Lower leg skin (tissue), 4 donors: ENCODE results near the gene GPC6. TPM values are rescaled to one million over a fixed set of nuclear protein-coding genes. Genes with fewer than 3 reads are reported as not detected.

Experiments
- DNase-seq, 2 donors: peaks; one replicate each; pipeline ENCODE4 v3.0.0-alpha.2; 2019; ENCODE audit warnings: low spot score in 2 of 2
- H3K4me3 ChIP-seq: fragments of 200-600 bp; sonication (generic); 2 replicates; pipeline ENCODE4 v1.5.1; 2017; ENCODE audit warnings: mild to moderate bottlenecking, low read depth; ENCODE audit not compliant: poor library complexity, severe bottlenecking
- POLR2A ChIP-seq, 2 donors: fragments of 450-650 bp; IDR thresholded peaks; one replicate each; pipeline ENCODE4 v1.6.1; 2016 to 2017; ENCODE audit warnings: antibody characterized with exemption in 2 of 2, mild to moderate bottlenecking in 1 of 2, moderate library complexity in 1 of 2
- WGBS, 2 donors: methylation state at CpG; one replicate each; pipeline ENCODE4 v1.1.5; 2018; 5-methylcytosine and 5-hydroxymethylcytosine counted together
- intact Hi-C: fragments of 100-400 bp; cut with DNase I; formaldehyde crosslinking; loops from one replicate; pipeline ENCODE4 v1.15.0; 2023; ENCODE audit warnings: low total_unique reads
- total RNA-seq, 4 donors: library from RNA; depleted of rRNA; stranded (reverse); fragments of >200 nt; gene quantifications; one replicate each; pipeline ENCODE4 v1.1.0, GENCODE V29; 2016
- TF ChIP-seq, protein P1 (sequence below), 3 donors: fragments of 450-650 bp; IDR thresholded peaks; one replicate each; pipeline ENCODE4 v1.5.1; 2016; ENCODE audit warnings: antibody characterized with exemption in 3 of 3, mild to moderate bottlenecking in 3 of 3, moderate library complexity in 2 of 3

The GPC6 gene
- total RNA-seq, 4 donors from 2014 or later = 1.4 to 5.2 (median 2.5) TPM

GRCh38 chr13:93529961-93530360, 303.4 kb downstream of the GPC6 start:
- intact Hi-C loops = no loop called here
- H3K4me3 ChIP-seq = no peak overlapping the region
- no peak for TF ChIP-seq POLR2A (IDR thresholded peaks at IDR 0.05)
- TF ChIP-seq, protein P1, sequence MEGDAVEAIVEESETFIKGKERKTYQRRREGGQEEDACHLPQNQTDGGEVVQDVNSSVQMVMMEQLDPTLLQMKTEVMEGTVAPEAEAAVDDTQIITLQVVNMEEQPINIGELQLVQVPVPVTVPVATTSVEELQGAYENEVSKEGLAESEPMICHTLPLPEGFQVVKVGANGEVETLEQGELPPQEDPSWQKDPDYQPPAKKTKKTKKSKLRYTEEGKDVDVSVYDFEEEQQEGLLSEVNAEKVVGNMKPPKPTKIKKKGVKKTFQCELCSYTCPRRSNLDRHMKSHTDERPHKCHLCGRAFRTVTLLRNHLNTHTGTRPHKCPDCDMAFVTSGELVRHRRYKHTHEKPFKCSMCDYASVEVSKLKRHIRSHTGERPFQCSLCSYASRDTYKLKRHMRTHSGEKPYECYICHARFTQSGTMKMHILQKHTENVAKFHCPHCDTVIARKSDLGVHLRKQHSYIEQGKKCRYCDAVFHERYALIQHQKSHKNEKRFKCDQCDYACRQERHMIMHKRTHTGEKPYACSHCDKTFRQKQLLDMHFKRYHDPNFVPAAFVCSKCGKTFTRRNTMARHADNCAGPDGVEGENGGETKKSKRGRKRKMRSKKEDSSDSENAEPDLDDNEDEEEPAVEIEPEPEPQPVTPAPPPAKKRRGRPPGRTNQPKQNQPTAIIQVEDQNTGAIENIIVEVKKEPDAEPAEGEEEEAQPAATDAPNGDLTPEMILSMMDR (IDR thresholded peaks at IDR 0.05) = no peak
- 79 to 85% methylated on average over 2 of the region's 2 CpGs for WGBS, 2 donors
- no peak for DNase-seq

DNA sequence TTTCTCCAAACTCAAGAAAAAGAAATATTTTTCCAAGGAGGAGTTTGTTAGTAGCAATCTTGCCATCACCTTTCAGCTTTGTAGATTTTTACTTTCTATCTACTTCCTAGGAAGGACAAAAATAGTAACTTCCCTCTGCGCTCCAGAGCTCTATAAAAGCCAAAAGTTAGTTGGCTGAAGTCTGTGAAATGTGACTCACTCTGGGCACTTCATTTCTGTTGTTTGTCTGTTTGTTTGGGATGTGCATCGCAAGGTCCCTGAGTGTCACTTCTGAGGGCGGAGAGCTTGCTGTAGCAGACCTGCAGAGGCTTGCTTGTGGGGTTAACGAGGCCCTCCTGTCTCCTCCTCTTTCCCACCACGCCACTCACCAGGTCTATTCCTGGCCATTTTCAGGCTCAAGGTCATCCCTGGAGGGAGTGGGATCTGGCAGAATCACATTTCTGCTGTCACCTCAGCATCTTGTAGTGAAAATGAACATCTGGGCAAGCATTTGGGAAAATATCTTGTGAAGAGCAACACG, 307.6 kb downstream of the GPC6 start:
- TF ChIP-seq POLR2A (IDR thresholded peaks at IDR 0.05) = no peak
- TF ChIP-seq, protein P1 (IDR thresholded peaks at IDR 0.05) = no peak
- intact Hi-C loops = no loop called here
- WGBS, 2 donors = 35 to 38% methylated on average over 6 of the region's 6 CpGs
- H3K4me3 ChIP-seq = no peak overlapping the region
- no peak for DNase-seq

GRCh38 chr13:93535251-93535650, 308.6 kb downstream of the GPC6 start:
- WGBS, 2 donors = 91 to 97% methylated on average over 1 of the region's 1 CpG
- no peak overlapping the region for H3K4me3 ChIP-seq
- intact Hi-C loops = no loop called here
- no peak for DNase-seq
- no peak for TF ChIP-seq POLR2A (IDR thresholded peaks at IDR 0.05)
- TF ChIP-seq, protein P1 (IDR thresholded peaks at IDR 0.05) = no peak

- intact Hi-C loops = no loop called here
- no peak overlapping the region for H3K4me3 ChIP-seq
- no peak for DNase-seq
- WGBS, 2 donors = 91% methylated on average over 6 of the region's 6 CpGs
- no peak for TF ChIP-seq POLR2A (IDR thresholded peaks at IDR 0.05)
- TF ChIP-seq, protein P1 (IDR thresholded peaks at IDR 0.05) = no peak
These were observed 313.3 kb downstream of the GPC6 start for GRCh38 chr13:93539914-93540313.

GRCh38 chr13:93547886-93548285, 321.3 kb downstream of the GPC6 start:
- TF ChIP-seq POLR2A (IDR thresholded peaks at IDR 0.05) = no peak
- TF ChIP-seq, protein P1 (IDR thresholded peaks at IDR 0.05) = no peak
- intact Hi-C loops = no loop called here
- no peak overlapping the region for H3K4me3 ChIP-seq
- no peak for DNase-seq

DNA sequence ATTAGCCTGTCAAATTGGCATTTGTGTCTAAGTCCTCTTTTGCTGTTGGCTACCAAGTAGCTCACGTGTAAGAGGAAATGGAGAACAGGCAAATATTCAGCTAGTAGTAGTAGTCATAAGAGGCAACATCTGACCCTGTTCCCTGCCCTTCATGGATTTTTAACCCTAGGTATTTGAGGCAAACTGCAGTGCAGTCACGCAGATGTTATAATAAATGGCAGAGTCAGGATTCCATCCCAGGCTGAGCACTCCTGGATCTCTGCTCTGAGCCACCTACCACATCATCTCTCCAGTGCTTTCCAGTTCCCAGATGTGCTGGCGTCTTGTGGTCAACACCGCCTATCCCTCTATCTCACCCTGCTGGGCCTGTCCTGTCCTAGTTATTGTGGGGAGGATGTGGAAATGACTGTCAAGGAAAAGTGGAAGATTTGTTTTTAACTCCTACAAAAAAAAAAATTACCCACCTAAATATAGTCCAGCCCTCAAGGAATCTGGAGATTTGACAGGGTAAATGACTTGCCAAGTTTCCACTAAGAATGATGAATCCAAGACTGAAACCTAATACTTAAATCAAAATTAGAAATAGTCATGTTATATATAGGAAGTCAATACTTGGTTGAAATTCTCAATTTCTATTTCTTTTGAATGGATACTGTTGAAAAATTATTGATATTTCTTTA, 322.9 kb downstream of the GPC6 start:
- intact Hi-C loops = no loop called here
- no peak overlapping the region for H3K4me3 ChIP-seq
- 41 to 57% methylated on average over 4 of the region's 4 CpGs for WGBS, 2 donors
- TF ChIP-seq, protein P1 (IDR thresholded peaks at IDR 0.05) = no peak
- no peak for TF ChIP-seq POLR2A (IDR thresholded peaks at IDR 0.05)
- DNase-seq = no peak
